Colonic mucosa (tissue), 4 donors: Measurements from ENCODE around the gene RAI1. TPM values are rescaled to one million over a fixed set of nuclear protein-coding genes. Genes with fewer than 3 reads are reported as not detected.

Source experiments
- DNase-seq: peaks from one replicate; pipeline ENCODE4 v3.0.0-alpha.2; 2020
- H3K27ac ChIP-seq: fragments of 200-600 bp; one replicate; pipeline ENCODE4 v1.8.0; 2021
- H3K27me3 ChIP-seq: fragments of 200-600 bp; one replicate; pipeline ENCODE4 v1.8.0; 2021
- H3K36me3 ChIP-seq: fragments of 200-600 bp; one replicate; pipeline ENCODE4 v1.8.0; 2021
- H3K4me1 ChIP-seq: fragments of 200-600 bp; one replicate; pipeline ENCODE4 v1.8.0; 2021; ENCODE audit warnings: mild to moderate bottlenecking
- H3K4me3 ChIP-seq: fragments of 200-600 bp; one replicate; pipeline ENCODE4 v1.8.0; 2021
- H3K9ac ChIP-seq, 2 donors: one replicate each; pipeline ENCODE4 v1.7.0; 2013; ENCODE audit warnings: control low read depth in 2 of 2, low read depth in 2 of 2, low read length in 2 of 2
- H3K9me3 ChIP-seq: fragments of 200-600 bp; one replicate; pipeline ENCODE4 v1.8.0; 2021
- CTCF ChIP-seq: fragments of 200-600 bp; IDR thresholded peaks from one replicate; pipeline ENCODE4 v1.8.0; 2022; ENCODE audit warnings: antibody characterized with exemption, mild to moderate bottlenecking
- intact Hi-C: fragments of 100-400 bp; cut with DNase I; formaldehyde crosslinking; loops from one replicate; pipeline ENCODE4 v1.14.1; 2022
- total RNA-seq, 2 donors: library from RNA; stranded (reverse); fragmentation: NEBNext Ultra II Directional in 1 of 2; extraction: Animal tissue kit (Norgen Biotek cat#: 25700) in 1 of 2; gene quantifications; one replicate each; pipeline ENCODE4 v1.2.1, GENCODE V29; 2021
- donor health status: healthy.
- donor health status: DM: no; HTN: no; CAD: no.
- donor health status: DM: no; HTN: no; CAD: no.

The RAI1 gene
- total RNA-seq, 2 donors from 2014 or later: 21.8 to 24.5 TPM

- Histone ChIP-seq H3K27ac (no peak overlapping the region), H3K4me1 (no peaks in the 10 kb centered on the region), H3K9ac (no peak overlapping the region), H3K4me3 (no peak overlapping the region), H3K27me3 (no peaks in the 10 kb centered on the region), H3K36me3 (no peaks in the 10 kb centered on the region), H3K9me3 (no peaks in the 10 kb centered on the region)
- intact Hi-C loops: no loop called here
- no peak for DNase-seq
- no peak for TF ChIP-seq CTCF
Observed at GRCh38 chr17:17719966-17720543, 38.8 kb downstream of the RAI1 start.

DNA sequence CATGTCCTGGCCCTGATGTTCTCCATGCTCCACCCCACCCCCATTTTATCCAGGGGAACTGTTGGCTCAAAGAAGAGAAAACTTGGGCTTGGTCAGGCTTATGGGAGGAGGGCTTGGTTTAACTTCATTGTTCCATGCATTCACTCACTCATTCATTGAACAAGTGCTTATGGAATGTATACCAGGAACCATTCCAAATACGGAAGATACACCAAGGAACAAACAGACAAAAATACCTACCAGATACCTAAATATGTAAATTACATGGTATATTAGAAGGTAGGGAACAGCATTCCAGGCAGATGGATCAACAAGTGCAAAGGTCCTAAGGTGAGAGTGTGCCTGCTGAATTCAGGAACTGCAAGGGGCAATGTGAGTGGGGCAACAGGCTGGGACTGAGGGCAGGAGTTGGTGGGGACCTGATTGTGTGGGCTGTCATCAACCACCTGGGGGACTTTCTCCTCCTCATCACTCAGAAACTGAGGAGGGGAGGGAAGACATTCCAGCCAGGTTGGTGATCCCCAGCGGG is 39.9 kb downstream of the RAI1 start:
- Histone ChIP-seq H3K27ac (no peak overlapping the region), H3K4me1 (no peaks in the 10 kb centered on the region), H3K36me3 (no peaks in the 10 kb centered on the region), H3K27me3 (no peaks in the 10 kb centered on the region), H3K9ac (no peak overlapping the region), H3K4me3 (no peak overlapping the region), H3K9me3 (no peaks in the 10 kb centered on the region)
- intact Hi-C loops: no loop called here
- TF ChIP-seq CTCF: no peak
- no peak for DNase-seq

DNA sequence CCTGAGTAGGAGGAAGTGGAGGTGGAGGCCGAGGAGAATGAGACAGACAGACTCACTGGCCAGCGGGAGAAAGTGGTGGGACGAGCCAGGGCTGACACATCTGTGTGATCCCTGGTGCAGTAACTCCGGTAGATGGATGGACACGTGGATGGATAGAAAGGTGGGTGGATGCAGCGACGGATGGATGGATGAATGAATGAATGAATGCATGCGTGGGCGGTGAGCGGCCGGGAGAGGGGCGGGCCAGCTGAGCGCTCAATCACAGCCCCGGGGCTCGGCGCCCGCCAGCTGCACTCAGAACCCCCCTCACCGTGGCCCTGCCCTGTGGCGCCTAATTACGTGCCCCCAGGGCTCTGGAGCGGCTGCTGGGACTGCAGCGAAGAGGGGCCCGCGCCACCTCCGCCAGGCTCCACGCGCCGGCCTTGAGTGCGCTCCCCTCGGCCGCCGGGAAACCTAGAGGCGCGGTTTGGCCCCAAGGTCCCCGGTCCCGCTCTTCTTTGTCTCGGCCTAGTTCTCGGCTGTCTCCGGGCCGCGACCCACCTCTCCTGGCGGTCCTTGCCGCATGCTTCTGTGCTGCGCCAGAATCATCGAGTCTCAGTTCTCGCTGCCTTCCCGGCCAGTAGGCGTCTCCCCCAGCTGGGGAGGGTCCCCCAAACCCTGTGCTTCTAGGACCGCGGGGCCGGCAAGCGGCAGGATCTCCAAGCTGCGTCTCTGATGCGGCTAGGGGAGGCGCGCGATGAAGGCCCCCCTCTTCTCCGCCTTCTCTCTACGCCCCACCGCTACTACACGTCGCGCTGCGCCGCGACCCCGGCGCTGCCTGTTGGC is 41.0 kb downstream of the RAI1 start:
- H3K4me3 ChIP-seq: peak overlapping the region; percentile 31
- intact Hi-C loops: no loop called here
- H3K27me3 ChIP-seq: no peaks in the 10 kb centered on the region
- H3K9ac ChIP-seq: peak overlapping the region; percentile 14 to 34
- H3K27ac ChIP-seq: peak overlapping the region; percentile 2
- H3K9me3 ChIP-seq: no peaks in the 10 kb centered on the region
- TF ChIP-seq CTCF: no peak
- H3K36me3 ChIP-seq: no peaks in the 10 kb centered on the region
- DNase-seq: no peak
- no peaks in the 10 kb centered on the region for H3K4me1 ChIP-seq

GRCh38 chr17:17722906-17723353 is 41.7 kb downstream of the RAI1 start:
- TF ChIP-seq CTCF: no peak
- no peaks in the 10 kb centered on the region for H3K9me3 ChIP-seq
- peak overlapping the region; percentile 2 for H3K27ac ChIP-seq
- H3K9ac ChIP-seq: peak overlapping the region; percentile 34 to 35
- intact Hi-C loops: no loop called here
- H3K36me3 ChIP-seq: no peaks in the 10 kb centered on the region
- no peaks in the 10 kb centered on the region for H3K27me3 ChIP-seq
- H3K4me1 ChIP-seq: no peaks in the 10 kb centered on the region
- peak overlapping the region; percentile 31 for H3K4me3 ChIP-seq
- DNase-seq: no peak

GRCh38 chr17:17723354-17724261 is 42.4 kb downstream of the RAI1 start:
- DNase-seq: no peak
- Histone ChIP-seq H3K9me3 (no peaks in the 10 kb centered on the region), H3K27ac (no peak overlapping the region), H3K9ac (peak overlapping the region; percentile 34 to 49), H3K4me1 (no peaks in the 10 kb centered on the region), H3K36me3 (no peaks in the 10 kb centered on the region), H3K27me3 (no peaks in the 10 kb centered on the region), H3K4me3 (peak overlapping the region; percentile 31)
- intact Hi-C loops: no loop called here
- TF ChIP-seq CTCF: no peak
